ENCODE data around the gene DOLK.
A peak's percentile ranks its signal among the peaks of the same experiment; 100 is the strongest.

DOLK gene

DNA sequence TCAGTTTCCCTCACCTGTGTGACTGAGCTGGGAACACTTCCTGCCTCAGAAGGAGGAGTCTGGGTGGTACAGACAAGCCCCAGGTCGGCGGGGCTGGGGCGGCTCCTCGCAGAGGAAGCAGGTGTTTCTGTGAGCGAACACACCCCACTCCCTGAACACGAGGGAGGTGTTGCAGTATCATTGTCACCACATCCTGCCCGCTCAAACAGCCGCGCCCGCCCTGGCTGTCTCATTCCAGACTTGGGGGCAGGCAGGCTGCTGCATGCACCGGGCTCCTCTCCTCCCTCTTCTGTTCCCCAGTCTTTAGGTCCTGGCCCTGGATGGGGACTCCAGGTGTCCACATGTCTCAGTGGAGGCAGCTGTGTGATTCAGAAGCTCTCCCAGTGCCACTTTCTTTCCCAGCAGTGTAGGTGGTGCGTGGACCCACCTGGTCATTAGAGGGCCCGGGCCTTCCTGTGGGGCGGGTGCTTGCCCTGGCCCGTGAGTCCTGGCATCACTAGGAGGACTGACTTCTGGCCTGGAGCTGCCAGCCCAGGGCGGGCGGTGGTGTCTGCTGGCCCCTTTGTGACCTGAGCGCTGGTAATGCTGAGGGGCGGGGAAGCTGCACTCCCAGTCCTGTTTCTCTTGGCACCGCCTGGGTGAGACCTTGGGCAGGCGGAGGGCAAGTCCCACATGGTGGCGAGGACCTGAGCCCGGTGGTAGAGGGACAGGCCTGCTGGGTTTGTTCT, 44.9 kb downstream of the DOLK start:
- H3K27ac ChIP-seq: peak overlapping the region; percentile 99
- CTCF ChIA-PET: interaction anchor here (0.6 to 1.3 kb wide), 3 partner anchors 26 to 47 kb away, joined by 3 to 4 read pairs (median 3); no protein-coding TSS in a partner anchor
- POLR2A ChIA-PET (ENCODE audit: low non-redundant PET): interaction anchor here (0.5 to 0.9 kb wide), 4 partner anchors 12 to 84 kb away, joined by 3 to 6 read pairs (median 4); partner anchors contain the start of gene ENDOG
- DNase-seq (ENCODE audit: low spot score): peak; percentile 74
- TF ChIP-seq, protein P1, sequence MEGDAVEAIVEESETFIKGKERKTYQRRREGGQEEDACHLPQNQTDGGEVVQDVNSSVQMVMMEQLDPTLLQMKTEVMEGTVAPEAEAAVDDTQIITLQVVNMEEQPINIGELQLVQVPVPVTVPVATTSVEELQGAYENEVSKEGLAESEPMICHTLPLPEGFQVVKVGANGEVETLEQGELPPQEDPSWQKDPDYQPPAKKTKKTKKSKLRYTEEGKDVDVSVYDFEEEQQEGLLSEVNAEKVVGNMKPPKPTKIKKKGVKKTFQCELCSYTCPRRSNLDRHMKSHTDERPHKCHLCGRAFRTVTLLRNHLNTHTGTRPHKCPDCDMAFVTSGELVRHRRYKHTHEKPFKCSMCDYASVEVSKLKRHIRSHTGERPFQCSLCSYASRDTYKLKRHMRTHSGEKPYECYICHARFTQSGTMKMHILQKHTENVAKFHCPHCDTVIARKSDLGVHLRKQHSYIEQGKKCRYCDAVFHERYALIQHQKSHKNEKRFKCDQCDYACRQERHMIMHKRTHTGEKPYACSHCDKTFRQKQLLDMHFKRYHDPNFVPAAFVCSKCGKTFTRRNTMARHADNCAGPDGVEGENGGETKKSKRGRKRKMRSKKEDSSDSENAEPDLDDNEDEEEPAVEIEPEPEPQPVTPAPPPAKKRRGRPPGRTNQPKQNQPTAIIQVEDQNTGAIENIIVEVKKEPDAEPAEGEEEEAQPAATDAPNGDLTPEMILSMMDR (conservative IDR thresholded peaks at IDR 0.05; ENCODE audit: low read depth): no peak

DNA sequence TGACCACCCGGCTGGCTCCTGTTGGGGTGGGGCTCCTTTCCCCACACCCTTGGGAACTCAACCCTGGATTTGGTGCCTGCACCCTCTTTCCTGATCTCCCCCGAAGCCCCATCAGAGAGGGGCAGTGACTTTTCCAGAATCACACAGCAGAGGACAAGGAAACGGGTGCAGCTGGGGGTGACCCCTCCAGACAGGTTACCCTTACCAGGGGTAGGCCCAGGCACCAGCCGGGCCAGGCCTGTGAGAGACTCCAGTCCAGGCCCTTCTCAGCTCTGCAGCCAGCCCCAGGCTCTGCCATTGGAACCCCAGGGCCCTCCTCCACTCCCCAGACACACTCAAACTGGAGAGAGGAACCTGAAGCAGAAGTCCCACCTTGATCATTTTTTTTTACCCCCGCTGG, 45.6 kb downstream of the DOLK start:
- POLR2A ChIA-PET (ENCODE audit: low non-redundant PET): interaction anchor here (0.6 kb wide), 1 partner anchor 41 kb away, joined by 4 read pairs; no protein-coding TSS in a partner anchor
- CTCF ChIA-PET: interaction anchor here (0.7 to 2.2 kb wide), 4 partner anchors 12 to 47 kb away, joined by 3 to 9 read pairs (median 4); partner anchors contain the start of gene PHYHD1
- H3K27ac ChIP-seq: peak overlapping the region; percentile 99

DNA sequence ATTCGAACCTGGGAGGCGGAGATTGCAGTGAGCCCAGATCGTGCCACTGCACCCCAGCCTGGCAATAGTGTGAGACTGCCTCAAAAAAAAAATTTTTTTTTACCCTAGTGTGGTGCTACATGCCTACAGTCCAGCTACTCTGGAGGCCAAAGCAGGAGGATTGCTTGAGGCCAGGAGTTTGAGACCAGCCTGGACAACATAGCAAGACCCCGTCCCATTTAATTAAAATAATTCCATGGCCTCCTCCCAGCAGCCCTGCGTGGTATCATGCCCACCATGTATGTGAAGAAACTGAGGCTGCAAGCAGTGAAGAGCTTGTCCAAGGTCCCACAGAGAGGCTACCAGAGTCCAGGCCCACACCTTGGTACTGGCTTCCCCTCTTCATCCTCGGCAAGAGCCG, 46.0 kb downstream of the DOLK start:
- POLR2A ChIA-PET (ENCODE audit: low non-redundant PET): interaction anchor here (0.6 kb wide), 1 partner anchor 41 kb away, joined by 4 read pairs; no protein-coding TSS in a partner anchor
- CTCF ChIA-PET: interaction anchor here (0.7 to 2.2 kb wide), 2 partner anchors 11 to 19 kb away, joined by 4 to 9 read pairs; partner anchors contain the start of gene PHYHD1

More for the DNA sequence above, 45.6 kb downstream of the DOLK start:
- TF ChIP-seq, protein P1 (conservative IDR thresholded peaks at IDR 0.05; ENCODE audit: low read depth): no peak
- DNase-seq (ENCODE audit: low spot score): no peak

DNA sequence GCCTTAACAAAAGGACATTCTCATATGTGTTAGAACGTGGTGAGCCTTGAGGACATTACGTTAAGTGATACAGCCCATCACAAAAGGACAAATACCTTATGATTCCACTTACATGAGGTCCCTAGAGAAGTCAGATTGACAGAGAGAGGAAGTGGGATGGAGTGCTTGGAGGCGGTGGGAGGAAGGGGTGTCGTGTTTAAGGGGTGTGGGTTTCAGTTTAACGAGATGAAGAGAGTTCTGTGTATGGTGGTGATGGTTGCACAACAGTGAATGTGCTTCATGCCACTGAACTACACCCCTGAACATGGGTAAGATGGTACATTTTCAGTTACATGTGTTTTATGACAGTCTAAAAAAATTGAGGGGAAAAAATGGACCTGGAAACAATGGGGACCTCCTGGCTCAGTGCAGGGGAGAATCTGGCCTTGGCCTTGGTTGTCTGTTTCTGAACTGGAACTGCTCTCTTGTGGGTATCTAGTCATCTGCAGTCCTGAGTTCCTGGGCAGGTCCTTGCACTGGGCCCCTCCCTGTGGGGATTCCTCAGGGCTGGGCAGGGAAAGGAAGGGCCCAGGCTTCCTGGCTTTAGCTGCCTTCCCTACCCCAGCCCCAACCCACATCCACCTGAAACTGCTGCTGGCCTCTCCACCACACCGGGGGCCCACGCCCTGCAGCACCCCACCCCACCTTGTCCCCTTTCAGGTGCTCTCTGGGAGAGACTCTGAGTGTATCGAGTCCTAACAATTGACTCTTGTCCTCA, 47.7 kb downstream of the DOLK start:
- peak overlapping the region; percentile 99 for H3K27ac ChIP-seq
- CTCF ChIA-PET: interaction anchor here (0.6 to 2.2 kb wide), 3 partner anchors 9 to 196 kb away, joined by 3 to 9 read pairs (median 4); no protein-coding TSS in a partner anchor
- POLR2A ChIA-PET (ENCODE audit: low non-redundant PET): no interaction called here
- DNase-seq (ENCODE audit: low spot score): peak; percentile 67
- TF ChIP-seq, protein P1 (conservative IDR thresholded peaks at IDR 0.05; ENCODE audit: low read depth): no peak

More for the DNA sequence above, 46.0 kb downstream of the DOLK start:
- peak overlapping the region; percentile 99 for H3K27ac ChIP-seq
- no peak for DNase-seq (ENCODE audit: low spot score)
- TF ChIP-seq, protein P1 (conservative IDR thresholded peaks at IDR 0.05; ENCODE audit: low read depth): no peak

DNA sequence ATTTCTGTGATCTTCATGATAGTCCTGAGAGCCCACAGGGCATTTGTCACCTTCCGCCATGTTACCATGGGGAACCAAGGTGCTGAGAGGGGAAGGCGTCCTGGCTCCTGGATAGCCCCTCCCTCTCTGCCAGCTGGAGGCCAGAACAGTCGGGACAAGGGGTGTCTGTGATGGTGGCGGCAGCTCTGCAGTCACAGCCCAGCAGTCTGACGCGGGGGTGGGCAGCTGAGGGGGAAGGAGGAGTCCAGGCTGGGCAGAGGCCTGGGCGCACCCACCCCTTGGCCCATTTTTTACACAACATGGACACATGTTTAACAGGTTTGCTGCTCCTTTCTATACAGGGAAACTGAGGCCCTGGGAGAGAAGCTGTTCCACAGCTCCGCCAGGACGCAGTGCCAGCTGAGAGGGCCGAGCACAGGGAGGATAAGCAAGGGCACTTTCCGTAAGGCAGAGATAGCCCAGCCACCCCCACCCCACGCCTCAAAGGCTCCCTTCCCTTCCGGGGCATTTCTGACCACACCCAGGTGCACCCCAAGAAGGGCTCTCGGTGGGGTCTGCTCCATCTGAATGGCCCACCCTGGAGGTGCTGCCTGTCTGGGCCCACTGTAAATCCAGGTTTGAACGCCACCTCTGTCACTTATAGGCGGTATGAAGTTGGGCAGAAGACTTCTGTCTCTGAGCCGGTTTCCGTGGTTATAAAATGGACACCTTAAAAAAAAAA, 48.4 kb downstream of the DOLK start:
- ChIA-PET POLR2A (ENCODE audit: low non-redundant PET) (no interaction called here), CTCF (interaction anchor here (0.5 to 1.1 kb wide), 2 partner anchors 8 to 26 kb away, joined by 3 read pairs; no protein-coding TSS in a partner anchor)
- DNase-seq (ENCODE audit: low spot score): no peak
- peak overlapping the region; percentile 99 for H3K27ac ChIP-seq
- TF ChIP-seq, protein P1 (conservative IDR thresholded peaks at IDR 0.05; ENCODE audit: low read depth): no peak
